ENCODE data around the gene FNBP1. TPM values are rescaled to one million over a fixed set of nuclear protein-coding genes. Genes with fewer than 3 reads are reported as not detected.
"Not testable (repeated sequence)": the region's sequence is repeated elsewhere in the genome, so short reads cannot be mapped to it uniquely, and the experiment has no call there.

FNBP1 gene
- total RNA-seq, 1 experiment from 2014 or later = 16.6 TPM

DNA sequence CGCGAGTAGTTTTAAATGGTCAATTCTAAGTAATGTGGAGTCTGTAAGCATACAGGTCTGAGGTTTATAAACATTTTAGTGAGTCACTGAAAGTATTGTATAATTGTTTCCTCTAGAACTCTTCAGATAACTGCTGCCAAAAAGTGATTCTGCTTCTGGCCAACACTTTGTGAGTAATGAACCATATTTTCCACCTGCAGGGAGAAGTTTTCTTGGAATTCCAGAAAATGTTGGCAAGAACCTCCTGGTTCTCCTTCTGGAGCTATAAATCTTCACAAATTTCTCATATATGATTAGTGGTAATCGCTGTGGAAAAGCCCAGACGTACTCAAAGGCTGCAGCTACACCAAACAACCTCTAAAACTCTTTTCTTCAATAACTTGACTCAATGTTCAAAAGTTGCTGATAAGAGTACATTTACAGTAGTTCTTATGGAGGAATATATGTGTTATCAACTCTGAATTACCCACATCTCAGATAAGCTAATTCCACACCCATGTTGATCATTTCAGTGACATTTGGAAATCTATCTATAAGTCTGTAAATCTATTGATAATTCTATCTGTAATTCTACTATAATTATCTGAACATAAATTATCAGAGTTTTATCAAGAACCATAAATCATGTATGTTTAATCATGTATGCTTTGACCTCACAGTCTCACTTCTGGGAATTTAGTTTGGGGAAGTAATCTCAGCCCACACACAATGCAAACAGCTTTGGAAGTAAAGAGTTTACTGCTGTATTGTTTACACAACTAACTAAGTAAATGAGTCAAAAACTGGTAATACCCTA is 74.1 kb downstream of the FNBP1 start:
- no peak for DNase-seq (ENCODE audit: low spot score)
- in situ Hi-C loops (cut with HindIII; ENCODE audit: low sequenced_read_pairs) = no loop called here

DNA sequence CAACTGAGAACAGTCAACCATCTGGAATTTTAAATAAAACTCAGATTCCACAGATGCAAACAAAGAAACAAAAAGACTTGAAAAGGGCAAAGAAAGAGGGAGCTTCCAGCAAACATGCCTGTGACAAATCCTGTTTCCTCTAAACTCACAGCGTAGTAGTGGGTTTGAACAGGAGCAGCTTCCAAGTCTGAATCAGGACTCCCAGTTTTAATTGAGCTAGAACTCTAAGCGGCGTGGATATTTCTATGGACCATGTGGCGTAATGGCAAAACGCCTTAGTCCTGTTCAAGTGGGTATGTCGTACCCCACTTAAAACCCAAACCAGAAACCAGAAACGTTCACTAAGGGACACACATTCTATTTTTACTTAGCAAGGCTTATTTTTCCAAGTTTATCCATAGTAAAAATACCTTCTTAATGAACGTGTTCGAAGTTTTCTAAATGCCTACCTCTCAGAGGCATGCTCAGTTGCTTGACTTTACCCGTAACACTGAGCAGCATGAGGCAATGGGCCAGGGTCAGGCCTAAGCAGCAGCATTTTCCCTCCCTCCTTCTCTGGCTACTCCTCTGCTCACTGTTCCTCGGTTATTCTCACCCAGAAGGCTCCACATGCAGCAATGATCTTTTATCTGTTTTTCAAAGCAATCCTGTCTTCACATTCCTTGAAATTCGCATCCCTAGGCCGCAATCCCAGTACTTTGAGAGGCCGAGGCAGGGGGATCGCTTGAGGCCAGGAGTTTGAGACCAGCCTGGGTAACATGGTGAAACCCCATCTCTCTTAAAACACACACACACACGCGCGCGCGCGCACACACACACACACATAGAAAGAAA is 77.9 kb downstream of the FNBP1 start:
- in situ Hi-C loops (cut with HindIII; ENCODE audit: low sequenced_read_pairs) = no loop called here
- no peak for DNase-seq (ENCODE audit: low spot score)

DNA sequence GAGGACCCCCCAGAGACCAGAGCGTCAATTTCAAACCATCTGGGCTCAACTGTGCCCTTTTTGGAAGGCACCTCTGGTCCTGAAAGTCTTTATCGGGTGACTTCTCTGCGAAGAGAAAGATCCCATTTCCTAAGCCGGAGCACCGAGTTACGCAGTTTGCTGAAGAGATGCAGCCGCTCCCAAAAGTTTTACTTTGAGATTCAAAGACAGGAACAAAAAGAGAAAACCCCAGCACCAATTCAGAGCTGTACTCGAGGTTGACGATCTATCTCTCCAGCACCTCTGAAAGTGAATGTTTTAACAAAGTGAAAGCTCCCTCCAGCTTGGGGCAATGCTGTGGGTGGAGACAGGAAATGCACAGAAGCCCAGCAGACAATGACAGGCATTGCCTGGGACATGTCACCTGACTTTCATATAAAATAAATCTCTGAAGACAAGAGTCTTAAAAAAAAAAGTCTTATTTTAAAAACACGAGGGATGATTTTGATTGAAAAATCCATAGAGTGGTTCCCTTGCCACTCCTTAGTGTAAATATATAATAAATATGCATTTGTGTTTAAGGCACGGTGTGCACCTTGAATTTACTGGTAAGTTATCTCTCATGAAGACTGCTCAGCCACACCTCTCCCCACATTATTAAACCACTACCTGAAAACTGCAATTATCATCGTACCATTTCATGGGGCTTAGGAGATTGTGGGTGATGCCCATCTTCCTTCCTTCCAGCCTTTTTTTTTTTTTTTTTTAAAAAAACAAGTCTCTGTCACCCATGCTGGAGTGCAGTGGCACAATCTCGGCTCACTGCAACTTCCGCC is 79.9 kb downstream of the FNBP1 start:
- DNase-seq (ENCODE audit: low spot score) = no peak
- in situ Hi-C loops (cut with HindIII; ENCODE audit: low sequenced_read_pairs) = no loop called here

GRCh38 chr9:129962451-129962864 is 80.5 kb downstream of the FNBP1 start:
- no peak for DNase-seq (ENCODE audit: low spot score)
- in situ Hi-C loops (cut with HindIII; ENCODE audit: low sequenced_read_pairs) = no loop called here

DNA sequence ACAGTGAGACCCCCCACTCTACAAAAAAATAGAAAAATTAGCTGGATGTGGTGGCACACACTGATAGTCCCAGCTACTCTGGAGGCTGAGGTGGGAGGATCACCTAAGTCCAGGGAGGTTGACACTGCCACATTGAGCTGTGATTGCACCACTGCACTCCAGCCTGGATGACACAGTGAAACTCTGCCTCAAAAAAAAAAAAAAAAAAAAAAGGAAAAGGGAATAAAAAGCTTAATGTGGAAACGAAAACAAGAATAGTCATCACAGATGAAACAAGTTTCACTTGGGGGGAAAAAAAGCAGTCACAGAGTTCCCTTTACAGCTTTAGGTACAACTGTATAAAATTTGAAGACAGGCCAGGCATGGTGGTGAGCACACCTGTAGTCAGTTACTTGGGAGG is 84.2 kb downstream of the FNBP1 start:
- DNase-seq (ENCODE audit: low spot score) = no peak
- in situ Hi-C loops (cut with HindIII; ENCODE audit: low sequenced_read_pairs) = no loop called here

GRCh38 chr9:129954868-129955550 is 88.0 kb downstream of the FNBP1 start:
- in situ Hi-C loops (cut with HindIII; ENCODE audit: low sequenced_read_pairs) = no loop called here
- DNase-seq (ENCODE audit: low spot score) = no peak

- no peak for DNase-seq (ENCODE audit: low spot score)
- in situ Hi-C loops (cut with HindIII; ENCODE audit: low sequenced_read_pairs) = no loop called here
Measured at GRCh38 chr9:129953736-129954135, 89.3 kb downstream of the FNBP1 start.

GRCh38 chr9:129952337-129952736 is 90.7 kb downstream of the FNBP1 start:
- DNase-seq (ENCODE audit: low spot score) = no peak
- in situ Hi-C loops (cut with HindIII; ENCODE audit: low sequenced_read_pairs) = no loop called here

DNA sequence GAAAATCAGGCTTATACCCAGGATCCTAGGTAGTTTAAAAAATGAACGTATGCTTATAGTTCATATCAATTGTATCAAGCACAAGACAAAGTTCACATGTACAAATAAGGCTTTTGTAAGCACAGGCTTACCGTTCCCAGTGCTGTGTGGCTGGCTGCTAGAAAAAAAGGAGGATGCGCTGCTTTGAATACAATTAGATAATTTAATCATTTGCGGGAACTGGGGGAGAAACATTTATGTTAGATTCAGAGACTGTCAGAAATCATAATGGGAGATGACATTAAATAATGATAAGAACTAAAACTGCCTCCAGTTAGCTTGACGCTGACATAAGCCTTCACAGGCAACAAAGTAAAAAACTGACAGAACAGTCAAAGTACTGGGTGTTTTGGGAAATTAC is 93.2 kb downstream of the FNBP1 start:
- DNase-seq (ENCODE audit: low spot score) = no peak
- in situ Hi-C loops (cut with HindIII; ENCODE audit: low sequenced_read_pairs) = no loop called here

GRCh38 chr9:129948626-129949025 is 94.4 kb downstream of the FNBP1 start:
- in situ Hi-C loops (cut with HindIII; ENCODE audit: low sequenced_read_pairs); DNase-seq (ENCODE audit: low spot score): not testable (repeated sequence)

GRCh38 chr9:129946246-129946995 is 96.6 kb downstream of the FNBP1 start:
- DNase-seq (ENCODE audit: low spot score) = peak; percentile 35
- in situ Hi-C loops (cut with HindIII; ENCODE audit: low sequenced_read_pairs) = no loop called here

- in situ Hi-C loops (cut with HindIII; ENCODE audit: low sequenced_read_pairs) = no loop called here
- peak; percentile 37 for DNase-seq (ENCODE audit: low spot score)
Measured at GRCh38 chr9:129945314-129945713, 97.7 kb downstream of the FNBP1 start.

GRCh38 chr9:129944506-129945116 is 98.4 kb downstream of the FNBP1 start:
- in situ Hi-C loops (cut with HindIII; ENCODE audit: low sequenced_read_pairs) = no loop called here
- no peak for DNase-seq (ENCODE audit: low spot score)

DNA sequence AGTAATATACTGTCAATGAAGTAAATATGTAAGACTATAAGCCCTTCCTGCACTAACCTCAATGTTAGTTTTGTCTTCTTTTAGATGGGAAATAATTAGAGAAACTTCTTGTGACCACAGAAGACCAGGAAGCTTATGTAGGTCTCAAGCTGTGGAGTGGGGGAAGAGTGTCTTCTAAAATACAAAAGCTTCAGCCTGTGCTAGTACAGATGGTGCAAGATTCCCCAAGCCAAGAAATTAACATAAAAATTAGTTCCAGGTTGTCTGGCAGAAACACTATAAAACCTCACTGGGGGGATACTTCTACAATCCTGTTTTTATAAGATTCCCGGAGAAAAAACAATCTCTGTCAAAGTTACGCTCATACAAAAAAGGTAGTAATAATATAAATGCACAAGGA is 103.6 kb downstream of the FNBP1 start:
- DNase-seq (ENCODE audit: low spot score) = peak; percentile 91
- in situ Hi-C loops (cut with HindIII; ENCODE audit: low sequenced_read_pairs) = no loop called here

DNA sequence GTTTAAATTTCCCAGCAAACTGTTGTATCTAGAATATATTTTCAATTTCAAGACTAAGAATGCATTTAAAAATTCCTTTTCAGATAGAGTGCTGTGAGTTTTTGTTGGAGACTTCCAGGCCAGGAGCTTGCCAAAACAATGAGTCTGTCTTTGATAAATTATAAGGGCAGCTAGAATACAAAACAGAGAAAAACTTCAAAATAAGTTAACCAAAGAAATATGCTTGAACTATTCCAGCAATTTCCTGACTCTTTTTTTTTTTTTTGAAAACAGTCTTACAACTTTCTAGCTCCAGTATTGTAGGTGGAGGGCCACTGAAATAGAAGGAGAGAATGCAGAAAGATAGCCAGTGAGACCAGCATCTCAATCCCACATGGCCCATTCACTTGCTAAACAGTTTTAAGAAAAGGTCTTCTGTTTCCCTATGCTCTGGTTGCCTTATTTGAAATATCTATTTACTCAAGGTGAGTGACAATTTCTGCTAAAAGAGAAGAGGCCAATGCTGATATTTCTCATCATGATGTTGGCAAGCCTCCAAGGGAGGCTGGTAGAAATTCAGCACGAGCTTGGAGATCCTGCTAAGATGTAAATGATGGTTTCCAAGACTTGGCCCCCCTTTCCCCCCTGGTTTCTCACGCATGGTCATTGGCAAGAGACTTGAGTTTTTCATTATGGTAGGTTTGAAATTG is 104.6 kb downstream of the FNBP1 start:
- peak; percentile 78 for DNase-seq (ENCODE audit: low spot score)
- in situ Hi-C loops (cut with HindIII; ENCODE audit: low sequenced_read_pairs) = no loop called here

DNA sequence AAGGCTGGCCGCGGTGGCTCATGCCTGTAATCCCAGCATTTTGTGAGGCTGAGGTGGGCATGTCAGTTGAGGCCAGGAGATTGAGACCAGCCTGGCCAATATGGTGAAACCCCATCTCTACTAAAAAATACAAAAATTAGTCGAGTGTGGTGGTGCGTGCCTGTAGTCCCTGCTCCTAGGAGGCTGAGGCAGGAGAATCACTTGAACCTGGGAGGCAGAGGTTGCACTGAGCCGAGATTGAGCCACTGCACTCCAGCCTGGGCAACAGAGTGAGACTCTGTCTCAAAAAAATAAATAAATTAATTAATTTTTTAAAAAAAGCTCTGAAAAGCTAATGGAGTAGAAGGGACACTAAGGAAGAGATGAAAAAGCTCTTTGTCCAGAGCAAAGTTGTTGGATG is 105.1 kb downstream of the FNBP1 start:
- in situ Hi-C loops (cut with HindIII; ENCODE audit: low sequenced_read_pairs); DNase-seq (ENCODE audit: low spot score): not testable (repeated sequence)

DNA sequence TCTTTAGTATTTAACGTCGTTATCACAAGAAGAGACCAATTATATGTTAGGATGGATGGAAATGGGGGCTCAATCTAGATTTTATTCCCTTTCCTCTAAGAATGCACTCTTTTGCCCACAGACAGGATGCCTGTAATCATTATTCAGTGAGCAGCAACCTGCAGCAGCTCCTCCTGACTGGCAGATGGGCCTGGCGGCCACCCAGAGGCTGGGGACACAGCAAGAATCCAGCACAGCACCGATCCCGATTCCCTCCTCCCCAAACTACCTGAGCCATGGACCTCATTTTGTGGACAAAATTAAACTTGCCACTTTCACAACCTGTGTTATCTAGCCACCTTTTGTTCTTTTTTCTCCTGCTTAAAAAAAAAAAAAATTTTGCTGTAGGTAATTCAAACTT is 106.8 kb downstream of the FNBP1 start:
- DNase-seq (ENCODE audit: low spot score) = peak; percentile 98
- in situ Hi-C loops (cut with HindIII; ENCODE audit: low sequenced_read_pairs) = no loop called here
